Sigmoid colon (tissue), 4 donors: ENCODE results near the gene LNPEP.

Source experiments
- EP300 ChIP-seq, 4 donors: sonication (generic); formaldehyde crosslinking; IDR thresholded peaks; one replicate each; pipeline ENCODE4 v1.6.1; 2017; ENCODE audit warnings: antibody characterized with exemption in 4 of 4
- POLR2A ChIP-seq, 2 donors: fragments of 450-650 bp; IDR thresholded peaks; one replicate each; pipeline ENCODE4 v1.6.1; 2016; ENCODE audit warnings: antibody characterized with exemption in 2 of 2, mild to moderate bottlenecking in 2 of 2, moderate library complexity in 2 of 2
- TF ChIP-seq, protein P1 (sequence below), 4 experiments: fragments of 450-650 bp in 3 of 4; fragments of 200-600 bp in 1 of 4; IDR thresholded peaks; one replicate each; pipeline ENCODE4 v1.5.1; 2016 to 2019; ENCODE audit warnings: antibody characterized with exemption in 4 of 4, mild to moderate bottlenecking in 3 of 4, moderate library complexity in 2 of 4

GRCh38 chr5:96967400-96967799 is 31.5 kb downstream of the LNPEP start:
- TF ChIP-seq, protein P1, sequence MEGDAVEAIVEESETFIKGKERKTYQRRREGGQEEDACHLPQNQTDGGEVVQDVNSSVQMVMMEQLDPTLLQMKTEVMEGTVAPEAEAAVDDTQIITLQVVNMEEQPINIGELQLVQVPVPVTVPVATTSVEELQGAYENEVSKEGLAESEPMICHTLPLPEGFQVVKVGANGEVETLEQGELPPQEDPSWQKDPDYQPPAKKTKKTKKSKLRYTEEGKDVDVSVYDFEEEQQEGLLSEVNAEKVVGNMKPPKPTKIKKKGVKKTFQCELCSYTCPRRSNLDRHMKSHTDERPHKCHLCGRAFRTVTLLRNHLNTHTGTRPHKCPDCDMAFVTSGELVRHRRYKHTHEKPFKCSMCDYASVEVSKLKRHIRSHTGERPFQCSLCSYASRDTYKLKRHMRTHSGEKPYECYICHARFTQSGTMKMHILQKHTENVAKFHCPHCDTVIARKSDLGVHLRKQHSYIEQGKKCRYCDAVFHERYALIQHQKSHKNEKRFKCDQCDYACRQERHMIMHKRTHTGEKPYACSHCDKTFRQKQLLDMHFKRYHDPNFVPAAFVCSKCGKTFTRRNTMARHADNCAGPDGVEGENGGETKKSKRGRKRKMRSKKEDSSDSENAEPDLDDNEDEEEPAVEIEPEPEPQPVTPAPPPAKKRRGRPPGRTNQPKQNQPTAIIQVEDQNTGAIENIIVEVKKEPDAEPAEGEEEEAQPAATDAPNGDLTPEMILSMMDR (IDR thresholded peaks at IDR 0.05), result no peak
- TF ChIP-seq EP300 (IDR thresholded peaks at IDR 0.05), result no peak
- no peak for TF ChIP-seq POLR2A (IDR thresholded peaks at IDR 0.05)
